Neural cell (in vitro differentiated cells): ENCODE results near the gene TMEM255B. TPM values are rescaled to one million over a fixed set of nuclear protein-coding genes. Genes with fewer than 3 reads are reported as not detected.

Experiments used
- H2AFZ ChIP-seq: fragments of 200-600, 300-800 bp; sonication (generic), shearing (Covaris generic); 2 replicates; pipeline ENCODE4 v1.6.0; 2014; ENCODE audit warnings: low read depth, mild to moderate bottlenecking, antibody characterized with exemption, low read length, moderate library complexity
- H3F3A ChIP-seq: fragments of 200-600 bp; shearing (Covaris generic); 2 replicates; pipeline ENCODE4 v1.6.1; 2016; ENCODE audit warnings: mild to moderate bottlenecking, moderate library complexity, mixed read lengths, antibody characterized with exemption, low read length; ENCODE audit not compliant: insufficient read depth, poor library complexity, severe bottlenecking
- H3K27ac ChIP-seq: fragments of 200-600, 300-800 bp; sonication (generic), shearing (Covaris generic); 2 replicates; pipeline ENCODE4 v1.5.1; 2014; ENCODE audit warnings: mild to moderate bottlenecking, low read length, moderate library complexity
- H3K27me3 ChIP-seq: fragments of 300-800, 200-600 bp; sonication (generic), shearing (Covaris generic); 2 replicates; pipeline ENCODE4 v1.6.0; 2014; ENCODE audit warnings: mild to moderate bottlenecking, low read depth, low read length, moderate library complexity; ENCODE audit not compliant: insufficient read depth
- H3K36me3 ChIP-seq: fragments of 300-800, 200-600 bp; sonication (generic), shearing (Covaris generic); 2 replicates; pipeline ENCODE4 v1.5.1; 2014; ENCODE audit warnings: mild to moderate bottlenecking, antibody characterized with exemption, low read length, moderate library complexity; ENCODE audit not compliant: insufficient read depth
- H3K4me2 ChIP-seq: fragments of 300-800, 200-600 bp; sonication (generic), shearing (Covaris generic); 2 replicates; pipeline ENCODE4 v1.6.0; 2014; ENCODE audit warnings: mild to moderate bottlenecking, low read length
- H3K4me3 ChIP-seq: fragments of 300-800, 200-600 bp; sonication (generic), shearing (Covaris generic); 2 replicates; pipeline ENCODE4 v1.5.1; 2014; ENCODE audit warnings: mild to moderate bottlenecking, low read length, moderate library complexity
- H3K79me2 ChIP-seq: fragments of 200-600 bp; shearing (Covaris generic); replicated peaks from 2 replicates; pipeline ENCODE4 v1.6.0; 2014; ENCODE audit warnings: mild to moderate bottlenecking, low read length, moderate library complexity; ENCODE audit not compliant: insufficient read depth
- H3K9ac ChIP-seq: fragments of 300-800, 200-600 bp; sonication (generic), shearing (Covaris generic); 2 replicates; pipeline ENCODE4 v1.6.1; 2016; ENCODE audit warnings: mild to moderate bottlenecking, low read length, mixed read lengths
- H3K9me2 ChIP-seq: fragments of 200-600 bp; shearing (Covaris generic); 2 replicates; pipeline ENCODE4 v1.6.1; 2016; ENCODE audit warnings: mild to moderate bottlenecking, low read length, mixed read lengths; ENCODE audit not compliant: insufficient read depth
- H3K9me3 ChIP-seq: fragments of 200-600, 300-800 bp; sonication (generic), shearing (Covaris generic); 2 replicates; pipeline ENCODE4 v1.6.1; 2016; ENCODE audit warnings: mild to moderate bottlenecking, mixed run types, low read length, moderate library complexity, mixed read lengths
- H4K20me1 ChIP-seq: fragments of 200-600 bp; shearing (Covaris generic); 2 replicates; pipeline ENCODE4 v1.6.1; 2016; ENCODE audit warnings: mild to moderate bottlenecking, mixed run types; ENCODE audit not compliant: insufficient read depth
- CTCF ChIP-seq: fragments of 450-650 bp; IDR thresholded peaks from 2 replicates; pipeline ENCODE4 v1.5.1; 2014; ENCODE audit warnings: antibody characterized with exemption, mild to moderate bottlenecking, moderate library complexity; ENCODE audit not compliant: poor library complexity, severe bottlenecking
- EP300 ChIP-seq: fragments of 450-650 bp; conservative IDR thresholded peaks from 2 replicates; pipeline ENCODE4 v1.6.1; 2014; ENCODE audit warnings: antibody characterized with exemption, mild to moderate bottlenecking, moderate library complexity; ENCODE audit not compliant: poor library complexity, severe bottlenecking
- EZH2 ChIP-seq: fragments of 200-600, 300-800 bp; shearing (Covaris generic), sonication (generic); IDR thresholded peaks from 2 replicates; pipeline ENCODE4 v1.6.1; 2014; ENCODE audit warnings: antibody characterized with exemption, low read length, borderline replicate concordance, mild to moderate bottlenecking; ENCODE audit not compliant: insufficient read depth, poor library complexity, severe bottlenecking
- MXI1 ChIP-seq: fragments of 450-650 bp; conservative IDR thresholded peaks from 2 replicates; pipeline ENCODE4 v1.6.1; 2014; ENCODE audit warnings: antibody characterized with exemption, mild to moderate bottlenecking; ENCODE audit not compliant: poor library complexity, severe bottlenecking
- POLR2AphosphoS5 ChIP-seq: IDR thresholded peaks from 2 replicates; pipeline ENCODE4 v1.6.1; 2012
- RAD21 ChIP-seq: fragments of 450-650 bp; conservative IDR thresholded peaks from 2 replicates; pipeline ENCODE4 v1.6.1; 2014; ENCODE audit warnings: antibody characterized with exemption, mild to moderate bottlenecking, moderate library complexity
- REST ChIP-seq: IDR thresholded peaks from 2 replicates; pipeline ENCODE4 v1.6.1; 2012; ENCODE audit warnings: borderline replicate concordance
- SMC3 ChIP-seq: fragments of 450-650 bp; conservative IDR thresholded peaks from 2 replicates; pipeline ENCODE4 v1.6.1; 2014; ENCODE audit warnings: antibody characterized with exemption, mild to moderate bottlenecking, moderate library complexity; ENCODE audit not compliant: poor library complexity
- TAF1 ChIP-seq: IDR thresholded peaks from 2 replicates; pipeline ENCODE4 v1.6.1; 2012; ENCODE audit warnings: low read depth
- polyA plus RNA-seq: library from polyadenylated mRNA; depleted of rRNA; stranded (reverse); fragments of >200 nt; gene quantifications from 2 replicates; pipeline ENCODE4 v1.2.3, GENCODE V29; 2014

The TMEM255B gene
- polyA plus RNA-seq, 1 donor from 2014 or later = not detected

GRCh38 chr13:113813070-113813748, 54.2 kb downstream of the TMEM255B start:
- H3K9me2 ChIP-seq = no peaks in the 10 kb centered on the region
- H3K27ac ChIP-seq = no peak overlapping the region
- no peaks in the 10 kb centered on the region for H3F3A ChIP-seq
- H3K4me2 ChIP-seq = no peak overlapping the region
- H2AFZ ChIP-seq = no peak overlapping the region
- no peak overlapping the region for H3K9ac ChIP-seq
- H3K79me2 ChIP-seq = no peaks in the 10 kb centered on the region
- no peak overlapping the region for H3K4me3 ChIP-seq
- H3K36me3 ChIP-seq = no peaks in the 10 kb centered on the region
- no peak for TF ChIP-seq SMC3
- TF ChIP-seq REST = no peak
- no peak for TF ChIP-seq EP300
- TF ChIP-seq RAD21 = no peak
- TF ChIP-seq TAF1 = no peak
- no peak for TF ChIP-seq MXI1
- no peak for TF ChIP-seq CTCF
- no peak for TF ChIP-seq POLR2AphosphoS5
- TF ChIP-seq EZH2 = no peak
- H3K27me3 ChIP-seq = no peaks in the 10 kb centered on the region
- H4K20me1 ChIP-seq = no peaks in the 10 kb centered on the region
- H3K9me3 ChIP-seq = no peaks in the 10 kb centered on the region

- no peak overlapping the region for H3K9ac ChIP-seq
- H3K79me2 ChIP-seq = no peaks in the 10 kb centered on the region
- H3K4me2 ChIP-seq = no peak overlapping the region
- H4K20me1 ChIP-seq = no peaks in the 10 kb centered on the region
- TF ChIP-seq CTCF (no peak), POLR2AphosphoS5 (no peak), RAD21 (no peak), TAF1 (no peak), MXI1 (no peak), EP300 (no peak), REST (no peak), SMC3 (no peak), EZH2 (no peak)
- no peaks in the 10 kb centered on the region for H3K9me3 ChIP-seq
- no peak overlapping the region for H3K27ac ChIP-seq
- H3K4me3 ChIP-seq = no peak overlapping the region
- H2AFZ ChIP-seq = no peak overlapping the region
- H3F3A ChIP-seq = no peaks in the 10 kb centered on the region
- H3K27me3 ChIP-seq = no peaks in the 10 kb centered on the region
- H3K9me2 ChIP-seq = no peaks in the 10 kb centered on the region
- H3K36me3 ChIP-seq = no peaks in the 10 kb centered on the region
Observed at GRCh38 chr13:113813749-113814434, 54.9 kb downstream of the TMEM255B start.
